K562 (cell line): ENCODE results near the gene RPS19. TPM values are rescaled to one million over a fixed set of nuclear protein-coding genes. Genes with fewer than 3 reads are reported as not detected.

Experiments
- ARNT ChIP-seq, 2 experiments: fragments of 450-650 bp; IDR thresholded peaks; 2 replicates each; pipeline ENCODE4 v1.6.1; 2016; ENCODE audit warnings: mild to moderate bottlenecking in 1 of 2
- BRCA1 ChIP-seq, 2 experiments: fragments of 450-650 bp in 1 of 2; sonication (generic) in 1 of 2; formaldehyde crosslinking in 1 of 2; IDR thresholded peaks; 2 replicates each; pipeline versions ENCODE4 v1.5.0 to v1.6.1; 2017 to 2020; ENCODE audit warnings: mild to moderate bottlenecking in 1 of 2, missing genetic modification reagents in 1 of 2
- CBX3 ChIP-seq, 2 experiments: IDR thresholded peaks; 1 replicate in 1 of 2; 2 replicates in 1 of 2; pipeline ENCODE4 v1.6.1; 2012; ENCODE audit warnings: inconsistent platforms in 2 of 2, low read length in 2 of 2, borderline replicate concordance in 1 of 2, control low read depth in 1 of 2
- E4F1 ChIP-seq: fragments of 250-450 bp; sonication (Bioruptor Pico); IDR thresholded peaks from 2 replicates; pipeline ENCODE4 v1.5.0; 2021; ENCODE audit warnings: mild to moderate bottlenecking, borderline replicate concordance
- HDAC1 ChIP-seq, 2 experiments: fragments of 450-650 bp; IDR thresholded peaks; 2 replicates each; pipeline ENCODE4 v1.6.1; 2016 to 2017; ENCODE audit warnings: inconsistent platforms in 1 of 2, mild to moderate bottlenecking in 1 of 2, moderate library complexity in 1 of 2
- MCM2 ChIP-seq: fragments of 450-650 bp; IDR thresholded peaks from 2 replicates; pipeline ENCODE4 v1.6.1; 2017; ENCODE audit warnings: low read depth, mild to moderate bottlenecking
- POLR2A ChIP-seq: fragments of 450-650 bp; conservative IDR thresholded peaks from 2 replicates; pipeline ENCODE4 v1.6.1; 2016
- RBM25 ChIP-seq: fragments of 200-400 bp; formaldehyde crosslinking; IDR thresholded peaks from 2 replicates; pipeline ENCODE4 v1.6.1; 2018; ENCODE audit warnings: low read length, low read depth, moderate library complexity; ENCODE audit not compliant: severe bottlenecking
- SIX5 ChIP-seq, 2 experiments: IDR thresholded peaks; 2 replicates each; pipeline ENCODE4 v1.6.1; 2011; ENCODE audit warnings: low read length in 2 of 2, borderline replicate concordance in 1 of 2, low read depth in 1 of 2, mild to moderate bottlenecking in 1 of 2, moderate library complexity in 1 of 2; ENCODE audit not compliant: insufficient read depth in 1 of 2
- THAP7 ChIP-seq: fragments of 250-450 bp; sonication (Bioruptor Pico); IDR thresholded peaks from 2 replicates; pipeline ENCODE4 v1.5.0; 2021
- ZBTB2 ChIP-seq: fragments of 450-650 bp; IDR thresholded peaks from 2 replicates; pipeline ENCODE4 v1.6.1; 2016; ENCODE audit warnings: antibody characterized with exemption
- ZBTB5 ChIP-seq: fragments of 450-650 bp; IDR thresholded peaks from 2 replicates; pipeline ENCODE4 v1.6.1; 2017; ENCODE audit warnings: antibody characterized with exemption
- ZNF24 ChIP-seq: fragments of 450-650 bp; IDR thresholded peaks from 2 replicates; pipeline ENCODE4 v1.6.1; 2016
- ZNF512 ChIP-seq: IDR thresholded peaks from 2 replicates; pipeline ENCODE4 v1.6.1; 2016; ENCODE audit warnings: missing genetic modification characterization, missing compliant biosample characterization
- polyA plus RNA-seq, 8 experiments: library from polyadenylated mRNA; depleted of rRNA in 4 of 8; stranded (reverse) in 5 of 8; unstranded in 3 of 8; fragments of >200 nt; fragmentation: Nextera tagmentation in 2 of 8; fragmentation: Illumina TruSeq in 1 of 8; extraction: Ambion mirVana in 2 of 8; extraction: Trizol in 1 of 8; gene quantifications; 2 replicates each; pipeline versions ENCODE4 v1.2.1 to v1.2.3, GENCODE V29; 2011 to 2014; ENCODE audit warnings: inconsistent platforms in 1 of 8, missing spikeins in 1 of 8
- total RNA-seq, 7 experiments: library from RNA; depleted of rRNA in 6 of 7; stranded (reverse); fragments of >200 nt in 6 of 7; fragmentation: Illumina TruSeq in 2 of 7; extraction: Trizol in 2 of 7; gene quantifications; 2 replicates each; pipeline versions ENCODE4 v1.2.1 to v1.2.3, GENCODE V29; 2011 to 2021; ENCODE audit warnings: low replicate concordance in 1 of 7
- TF ChIP-seq, protein P1 (sequence below), 3 experiments: IDR thresholded peaks in 2 of 3; conservative IDR thresholded peaks in 1 of 3; 2 replicates each; pipeline ENCODE4 v1.5.1; 2011 to 2012; ENCODE audit warnings: low read length in 3 of 3, mild to moderate bottlenecking in 3 of 3, control low read depth in 2 of 3, improper control_type of control experiment in 1 of 3, inconsistent platforms in 1 of 3, low read depth in 1 of 3, mixed read lengths in 1 of 3, moderate library complexity in 1 of 3; ENCODE audit not compliant: insufficient read depth in 2 of 3

RPS19 gene
- total and polyA plus RNA-seq, 9 of the 15 experiments (the other 6 are each of a cell fraction or from before 2014, with no cell fraction given): 1,964 to 3,408 (median 2,747) TPM

DNA sequence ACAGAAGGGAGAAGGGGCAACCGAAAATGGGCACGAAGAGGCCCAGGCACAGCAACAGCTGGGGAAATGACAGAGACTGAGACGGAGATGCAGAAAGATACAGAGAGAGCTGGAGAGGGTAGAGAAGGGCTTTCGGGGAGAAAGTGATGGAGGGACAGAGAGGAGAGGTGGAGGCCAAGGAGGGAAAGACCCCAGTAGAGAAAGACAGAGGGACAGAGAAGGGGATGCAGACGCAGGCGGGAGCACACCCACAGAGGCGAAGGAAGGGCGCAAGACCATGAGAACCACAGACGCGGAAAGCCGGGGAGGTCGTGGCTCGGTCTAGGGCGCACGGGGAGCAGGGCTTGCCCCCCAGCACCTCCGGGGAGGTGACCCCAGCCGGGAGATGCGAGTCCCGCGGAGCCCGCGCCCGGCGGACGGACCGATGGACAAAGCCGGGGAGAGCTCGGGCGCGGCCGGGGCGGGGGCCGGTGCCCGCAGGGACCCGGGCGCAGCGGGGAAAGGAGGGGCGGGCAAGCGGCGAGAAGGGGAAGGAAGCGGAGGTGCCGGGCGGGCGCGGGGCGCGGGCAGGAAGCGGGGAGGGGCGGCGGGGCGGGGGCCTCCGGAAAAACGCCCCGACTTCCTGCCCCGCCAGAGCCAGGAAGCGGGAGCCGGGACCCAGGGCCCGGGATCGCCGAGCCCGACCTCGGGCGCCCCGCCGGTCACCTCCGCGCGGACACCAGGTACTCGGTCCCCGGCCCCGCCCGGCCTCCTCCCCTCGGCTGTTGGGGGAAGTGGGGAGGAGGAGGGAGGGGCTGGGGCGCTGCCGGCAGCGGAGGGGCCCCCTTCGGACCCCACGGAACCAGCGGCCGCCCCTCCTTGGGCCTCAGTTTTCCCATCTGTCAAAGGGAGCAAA, 22.8 kb downstream of the RPS19 start, which contains the start of gene ARHGEF1 (continued):
- TF ChIP-seq SIX5 (IDR thresholded peaks at IDR 0.05; ENCODE audit: borderline replicate concordance in 1 of 2, insufficient read depth in 1 of 2, low read depth in 1 of 2, low read length in 2 of 2) (no peak), THAP7 (CRISPR knock-in tag) (no peak), POLR2A (no peak), CBX3 (IDR thresholded peaks at IDR 0.05; ENCODE audit: borderline replicate concordance in 1 of 2, low read length in 2 of 2) (no peak), ZBTB5 (no peak), ZNF512 (tag) (no peak; the same call in 1 of the 2 replicates), RBM25 (no peak), HDAC1 (IDR thresholded peaks at IDR 0.05) (peak in 1 of 2 experiments; percentile 53; a peak in 2 of 4 replicates), ARNT (IDR thresholded peaks at IDR 0.05) (no peak), ZNF24 (no peak), BRCA1 (IDR thresholded peaks at IDR 0.05) (no peak), BRCA1 (CRISPR knock-in tag; IDR thresholded peaks at IDR 0.05) (no peak), E4F1 (no peak), ZBTB2 (0 out of 2 replicates have a peak, but pooled peaks have one; percentile 27), MCM2 (no peak)
- TF ChIP-seq, protein P1, sequence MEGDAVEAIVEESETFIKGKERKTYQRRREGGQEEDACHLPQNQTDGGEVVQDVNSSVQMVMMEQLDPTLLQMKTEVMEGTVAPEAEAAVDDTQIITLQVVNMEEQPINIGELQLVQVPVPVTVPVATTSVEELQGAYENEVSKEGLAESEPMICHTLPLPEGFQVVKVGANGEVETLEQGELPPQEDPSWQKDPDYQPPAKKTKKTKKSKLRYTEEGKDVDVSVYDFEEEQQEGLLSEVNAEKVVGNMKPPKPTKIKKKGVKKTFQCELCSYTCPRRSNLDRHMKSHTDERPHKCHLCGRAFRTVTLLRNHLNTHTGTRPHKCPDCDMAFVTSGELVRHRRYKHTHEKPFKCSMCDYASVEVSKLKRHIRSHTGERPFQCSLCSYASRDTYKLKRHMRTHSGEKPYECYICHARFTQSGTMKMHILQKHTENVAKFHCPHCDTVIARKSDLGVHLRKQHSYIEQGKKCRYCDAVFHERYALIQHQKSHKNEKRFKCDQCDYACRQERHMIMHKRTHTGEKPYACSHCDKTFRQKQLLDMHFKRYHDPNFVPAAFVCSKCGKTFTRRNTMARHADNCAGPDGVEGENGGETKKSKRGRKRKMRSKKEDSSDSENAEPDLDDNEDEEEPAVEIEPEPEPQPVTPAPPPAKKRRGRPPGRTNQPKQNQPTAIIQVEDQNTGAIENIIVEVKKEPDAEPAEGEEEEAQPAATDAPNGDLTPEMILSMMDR (IDR thresholded peaks at IDR 0.05 in 2 of 3, conservative IDR thresholded peaks at IDR 0.05 in 1 of 3; ENCODE audit: insufficient read depth in 2 of 3, low read depth in 1 of 3, low read length in 3 of 3): no peak
